ENCODE results near the gene PPIL1.
"Not testable (repeated sequence)": the region's sequence is repeated elsewhere in the genome, so short reads cannot be mapped to it uniquely, and the experiment has no call there.

Gene PPIL1

DNA sequence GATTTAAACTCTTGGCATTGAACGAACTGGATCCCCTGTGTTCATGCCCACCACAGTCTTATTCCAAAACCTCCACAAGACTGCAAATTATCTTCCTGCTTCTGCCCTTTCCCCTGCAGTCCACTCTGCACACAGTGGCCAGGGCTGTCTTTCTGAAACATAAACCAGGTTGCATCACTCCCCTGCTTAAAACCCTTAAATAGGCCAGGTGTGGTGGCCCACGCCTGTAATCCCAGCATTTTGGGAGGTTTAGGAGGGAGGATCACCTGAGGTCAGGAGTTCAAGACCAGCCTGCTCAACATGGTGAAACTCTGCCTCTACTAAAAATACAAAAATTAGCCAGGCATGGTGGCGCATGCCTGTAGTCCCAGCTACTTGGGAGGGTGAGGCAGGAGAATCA, 61.6 kb downstream of the PPIL1 start:
- DNase-seq, result not testable (repeated sequence)

DNA sequence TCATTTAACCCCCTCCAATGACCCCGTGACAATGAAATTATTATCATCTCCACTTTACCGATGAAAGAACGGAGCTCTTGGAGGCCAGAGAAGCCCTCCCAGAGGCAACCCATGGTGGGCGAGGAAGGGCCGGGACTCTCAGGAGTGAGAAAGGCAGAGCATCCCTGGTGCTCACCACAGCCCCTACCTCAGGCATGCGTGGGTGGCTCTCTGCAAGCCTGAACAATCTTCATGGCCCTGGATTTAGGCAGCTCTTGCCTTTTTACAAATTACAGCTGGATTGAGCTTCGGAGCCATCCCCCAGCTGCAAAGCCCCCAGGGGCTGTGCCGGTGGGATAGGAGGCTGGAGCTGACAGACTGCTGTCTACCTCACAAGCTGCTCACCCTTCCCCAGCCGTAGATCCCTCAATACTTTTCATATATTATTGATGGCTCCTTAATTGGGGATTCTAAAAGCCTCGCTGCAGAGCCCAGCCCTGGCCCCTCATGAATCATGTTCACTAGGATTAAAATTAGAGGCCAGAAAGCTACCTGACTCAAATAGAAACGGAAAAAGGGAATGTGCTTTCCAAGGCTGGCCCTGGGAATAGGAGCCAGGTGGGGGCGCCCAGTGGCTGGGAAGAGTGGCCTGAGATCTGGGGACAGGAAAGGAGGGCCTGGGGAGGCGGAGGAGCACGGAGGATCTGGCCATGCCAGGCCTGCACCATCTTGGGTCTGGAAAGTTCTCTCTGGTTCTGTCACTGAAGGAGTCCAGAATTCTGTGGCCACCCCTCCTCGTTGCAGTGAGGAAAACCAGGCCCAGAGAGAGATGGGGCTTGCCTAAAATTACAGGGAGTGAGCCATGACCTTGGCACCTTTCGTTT, 64.4 kb downstream of the PPIL1 start:
- DNase-seq, result no peak

DNA sequence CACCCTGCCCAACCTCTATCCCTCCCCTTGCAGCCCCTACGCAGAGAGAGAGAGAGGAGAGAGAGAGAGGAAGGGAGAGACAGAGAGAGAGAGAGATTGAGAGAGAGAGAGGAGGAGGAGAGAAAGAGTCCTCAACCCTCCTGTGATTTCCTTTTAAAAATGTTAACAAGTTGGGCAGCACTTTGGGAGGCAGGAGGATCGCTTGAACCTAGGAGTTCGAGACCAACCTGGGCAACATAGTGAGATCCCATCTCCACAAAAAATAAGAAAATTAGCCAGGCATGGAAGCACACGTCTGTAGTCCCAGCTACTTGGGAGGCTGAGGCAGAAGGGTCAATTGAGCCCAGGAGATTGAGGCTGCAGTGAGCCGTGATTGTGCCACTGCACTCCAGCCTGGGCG, 65.4 kb downstream of the PPIL1 start:
- no peak for DNase-seq

DNA sequence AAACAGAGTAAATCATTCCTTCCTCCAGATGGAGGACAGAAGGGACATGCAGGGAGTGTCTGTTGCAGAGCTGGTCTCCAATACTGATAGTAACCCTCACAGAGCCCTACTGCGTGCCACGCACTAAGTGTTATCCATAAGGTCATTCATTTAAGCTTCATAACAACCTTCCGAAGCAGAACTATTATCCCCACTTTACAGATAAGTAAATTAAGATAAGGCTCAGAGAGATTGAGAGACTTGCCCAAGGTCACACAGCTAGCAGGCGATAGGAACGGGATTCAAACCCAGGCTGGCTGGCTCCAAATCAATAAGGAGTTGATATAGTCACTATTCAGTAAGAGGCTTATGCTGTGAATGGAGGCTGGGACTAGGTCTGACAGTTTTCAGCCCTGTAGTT, 66.0 kb downstream of the PPIL1 start:
- DNase-seq, result no peak

DNA sequence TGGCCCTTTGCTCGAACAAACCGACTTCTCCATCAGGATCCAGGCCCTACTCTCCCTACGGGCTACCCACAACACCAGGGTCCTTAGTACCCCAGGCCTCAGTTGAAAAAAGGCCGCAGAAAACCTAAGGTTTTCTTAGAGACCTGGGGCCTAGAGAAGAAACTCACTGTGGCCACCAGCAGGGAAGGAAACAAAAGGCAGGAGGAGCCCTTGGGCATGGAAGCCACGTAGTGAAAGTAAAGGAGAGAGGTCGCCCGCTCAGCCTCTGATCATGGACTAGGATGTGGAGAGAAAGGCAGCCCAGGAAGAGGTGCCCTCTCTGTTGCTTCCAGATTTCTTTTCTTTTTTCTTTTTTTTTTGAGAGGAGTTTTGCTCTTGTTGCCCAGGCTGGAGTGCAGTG, 66.9 kb downstream of the PPIL1 start:
- DNase-seq, result no peak

DNA sequence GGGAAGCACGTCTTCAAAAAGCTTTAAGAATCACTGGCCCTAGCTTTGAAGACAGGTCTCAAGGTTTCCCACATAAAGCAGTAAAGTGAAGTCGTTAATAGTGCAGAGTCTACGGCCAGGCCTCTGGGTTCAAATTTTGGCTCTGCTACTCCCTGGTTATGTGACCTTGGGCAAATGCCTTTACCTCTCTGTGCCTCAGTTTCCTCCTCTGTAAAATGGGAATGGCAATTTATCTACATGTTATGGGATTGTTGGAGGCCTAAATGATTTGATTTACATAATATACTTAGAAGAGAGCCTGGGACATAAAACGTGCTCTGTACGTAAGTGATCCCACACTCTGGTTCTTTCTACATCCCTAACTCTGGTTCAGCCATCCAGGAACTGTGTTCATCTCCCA, 67.5 kb downstream of the PPIL1 start:
- no peak for DNase-seq

DNA sequence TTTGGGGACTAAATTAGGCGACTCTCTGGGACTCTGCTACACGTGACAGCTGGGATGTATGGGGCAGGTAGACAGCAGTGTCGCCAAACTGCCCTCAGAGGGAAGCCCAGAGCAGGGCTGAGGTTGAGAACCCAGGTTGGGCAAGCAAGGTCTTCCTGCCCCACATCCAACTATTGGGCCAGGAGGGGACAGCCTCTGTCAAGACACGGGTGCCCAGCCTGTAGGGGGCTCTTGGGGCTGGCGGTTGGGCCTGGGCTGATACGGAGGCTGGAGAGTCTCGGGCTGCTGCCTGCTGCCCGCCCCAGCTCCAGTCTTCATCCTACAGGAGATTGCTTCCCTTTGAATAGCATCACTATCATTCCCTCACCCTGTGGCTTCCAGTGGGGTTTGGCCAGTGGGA, 68.7 kb downstream of the PPIL1 start:
- DNase-seq, result no peak

DNA sequence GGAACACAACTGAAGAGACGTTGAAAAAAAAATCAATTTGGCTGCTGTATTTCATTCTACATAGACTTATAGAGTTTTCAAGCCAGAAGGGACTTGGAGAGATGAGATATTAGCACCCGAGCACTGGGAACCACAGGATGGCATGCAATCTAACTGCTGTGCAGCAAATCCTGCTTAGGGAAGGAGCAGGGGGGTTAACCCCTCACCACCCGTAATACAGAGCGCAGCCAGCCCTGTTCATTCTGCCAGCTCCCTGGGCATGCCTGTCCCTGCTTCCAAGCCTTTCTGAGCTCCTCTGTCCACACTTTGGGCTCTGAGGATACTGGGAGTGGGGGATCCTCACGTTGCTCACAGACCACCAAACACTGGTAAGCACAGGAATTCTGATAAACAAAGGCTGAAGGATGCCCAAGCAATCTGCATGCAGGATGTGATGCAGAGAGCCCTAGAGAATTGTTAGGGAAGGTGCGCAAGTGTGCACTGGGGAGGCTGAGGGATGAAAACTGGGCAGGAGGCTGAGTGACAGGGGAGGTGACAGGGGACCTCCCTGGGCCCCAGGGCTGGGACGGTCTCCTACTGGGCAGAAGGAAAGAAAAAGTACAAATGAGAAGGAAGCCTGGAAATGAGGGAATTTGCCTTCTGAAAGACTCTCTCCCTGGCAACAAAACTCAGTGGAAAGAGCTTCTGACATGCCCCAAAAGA, 69.4 kb downstream of the PPIL1 start:
- no peak for DNase-seq

All from NCI-H1417 treated with DMSO at 0.1 percent for 48 hours (cell line).